ENCODE data around the gene CFAP299.
"Not testable (repeated sequence)": the region's sequence is repeated elsewhere in the genome, so short reads cannot be mapped to it uniquely, and the experiment has no call there.

- TF ChIP-seq CTCF, POLR2A (IDR thresholded peaks at IDR 0.05): not testable (repeated sequence)
Observed at GRCh38 chr4:80290665-80291064, 44.9 kb upstream of the CFAP299 start.

Measured in Peyer's patch (tissue), 4 donors.